GM21825 (cell line): ENCODE data around the gene BACH2.
"Not testable (repeated sequence)": the region's sequence is repeated elsewhere in the genome, so short reads cannot be mapped to it uniquely, and the experiment has no call there.

Source experiments
- ATAC-seq: cut with Tn5 transposase; IDR thresholded peaks from one replicate; pipeline ENCODE4 v1.9.1; 2021; ENCODE audit warnings: mild to moderate bottlenecking, moderate library complexity; ENCODE audit not compliant: unreplicated experiment

The BACH2 gene

DNA sequence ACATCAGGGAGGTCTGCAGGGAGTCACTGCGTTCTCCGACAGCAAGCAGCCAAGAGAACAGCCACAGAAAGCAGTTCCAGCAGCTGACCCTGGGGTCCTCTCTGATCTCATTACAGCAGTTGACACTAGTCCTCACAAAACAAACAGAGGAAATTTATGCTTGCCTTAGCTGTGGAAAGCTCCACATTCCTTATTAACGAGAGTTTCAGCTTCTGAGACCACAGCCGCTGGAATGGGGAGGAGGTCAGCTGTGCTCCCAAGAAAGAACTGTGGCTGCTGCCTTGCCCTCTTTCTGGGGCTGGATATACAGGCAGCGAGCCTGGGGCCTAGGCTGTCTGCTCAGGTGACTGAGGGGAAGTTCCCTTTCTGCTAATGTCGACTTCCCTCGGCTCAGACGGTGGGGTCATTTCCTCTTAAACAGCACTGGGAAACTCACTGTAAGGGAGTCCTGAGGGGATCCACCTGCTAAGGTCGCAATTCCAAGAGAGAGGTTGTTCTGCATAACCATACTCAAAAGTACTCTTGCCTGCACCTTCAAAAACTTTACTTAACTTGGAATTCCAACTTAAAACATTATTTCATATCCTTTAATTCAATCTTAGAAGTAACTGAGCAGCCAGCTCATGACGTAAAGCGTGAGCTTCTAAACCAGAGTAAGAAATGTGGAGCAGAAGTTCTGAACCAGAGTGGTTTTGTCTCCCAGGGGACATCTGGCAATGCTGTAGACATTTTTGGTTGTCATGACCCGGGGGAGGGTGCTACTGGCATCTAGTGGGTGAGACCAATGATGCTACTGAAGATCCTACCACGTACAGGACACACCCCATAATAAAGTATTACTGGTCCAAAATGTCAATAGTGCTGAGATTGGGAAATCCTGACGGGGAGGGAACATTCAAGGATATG is 80.3 kb downstream of the BACH2 start:
- peak; percentile 84 for ATAC-seq

DNA sequence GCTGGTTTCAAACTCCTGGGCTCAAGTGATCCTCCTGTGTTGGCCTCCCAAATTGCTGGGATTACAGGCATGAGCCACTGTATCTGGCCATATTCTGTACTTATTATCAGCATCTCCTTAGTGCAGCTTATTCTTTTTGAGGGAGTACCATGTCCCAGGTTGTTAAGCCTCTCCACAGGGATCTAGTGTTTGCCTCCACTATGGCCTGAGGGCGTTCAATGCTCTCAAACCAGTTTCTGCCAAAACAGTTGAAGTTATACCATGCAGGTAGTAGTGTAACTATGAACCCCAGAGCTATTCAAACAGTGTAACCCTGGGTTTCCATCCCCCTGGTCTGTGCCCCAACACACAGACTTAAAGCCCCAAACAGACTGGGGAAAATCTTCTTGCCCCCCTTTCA is 81.7 kb downstream of the BACH2 start:
- no peak for ATAC-seq

DNA sequence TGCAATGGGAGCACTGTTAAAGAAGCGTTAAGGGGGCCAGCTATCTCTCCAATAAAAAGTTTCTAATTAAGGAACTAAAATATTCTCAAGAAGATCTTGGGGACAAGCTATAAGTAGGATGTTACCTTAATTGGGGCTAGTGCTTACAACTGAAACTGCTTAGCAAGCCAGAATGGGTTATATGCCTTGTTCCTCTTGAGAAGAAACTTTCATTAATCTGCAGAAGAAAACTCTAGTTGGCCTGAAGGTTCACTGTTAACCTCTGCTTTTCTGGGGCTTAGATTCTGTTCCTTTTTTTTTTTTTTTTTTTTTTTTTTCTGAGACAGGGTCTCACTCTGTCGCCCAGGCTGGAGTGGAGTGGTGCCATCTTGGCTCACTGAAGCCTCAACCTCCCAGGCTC is 82.2 kb downstream of the BACH2 start:
- no peak for ATAC-seq

DNA sequence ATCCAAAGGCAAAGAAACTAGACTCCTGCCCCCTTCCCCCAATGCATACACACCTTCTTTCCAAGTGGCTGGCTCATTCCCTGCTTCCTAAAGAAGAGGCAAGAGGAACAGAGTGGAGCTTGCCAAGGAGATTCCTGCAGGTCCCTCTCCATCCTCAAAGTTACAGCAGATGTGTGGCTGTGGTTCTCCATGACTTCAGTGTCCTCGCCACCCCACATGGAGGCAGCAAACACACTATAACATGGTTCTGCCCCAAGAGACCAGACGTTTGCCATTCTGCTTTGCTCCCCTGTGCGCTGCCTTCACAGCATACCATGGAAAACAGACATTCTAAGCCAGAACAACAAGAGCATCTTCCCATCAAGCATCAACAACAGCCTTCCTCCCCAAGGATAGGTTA is 84.4 kb downstream of the BACH2 start:
- no peak for ATAC-seq

DNA sequence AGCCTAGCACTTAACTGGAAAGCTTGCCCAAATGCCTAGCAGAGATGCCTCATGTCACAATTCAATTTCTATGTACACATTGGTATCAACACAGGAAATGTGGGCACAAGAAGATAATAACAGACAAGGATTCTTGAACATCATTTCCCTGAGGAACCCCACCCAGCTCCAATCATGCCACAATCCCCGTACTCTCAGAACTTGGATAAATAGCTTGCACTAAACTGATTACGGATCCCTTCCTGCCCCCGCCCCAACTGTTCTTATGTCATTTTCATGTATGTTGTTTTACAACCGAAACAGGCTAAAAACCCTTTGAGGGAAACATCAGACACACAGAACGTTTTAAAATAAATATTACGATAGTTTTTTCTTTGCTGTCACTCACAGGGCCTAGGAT is 87.1 kb downstream of the BACH2 start:
- no peak for ATAC-seq

DNA sequence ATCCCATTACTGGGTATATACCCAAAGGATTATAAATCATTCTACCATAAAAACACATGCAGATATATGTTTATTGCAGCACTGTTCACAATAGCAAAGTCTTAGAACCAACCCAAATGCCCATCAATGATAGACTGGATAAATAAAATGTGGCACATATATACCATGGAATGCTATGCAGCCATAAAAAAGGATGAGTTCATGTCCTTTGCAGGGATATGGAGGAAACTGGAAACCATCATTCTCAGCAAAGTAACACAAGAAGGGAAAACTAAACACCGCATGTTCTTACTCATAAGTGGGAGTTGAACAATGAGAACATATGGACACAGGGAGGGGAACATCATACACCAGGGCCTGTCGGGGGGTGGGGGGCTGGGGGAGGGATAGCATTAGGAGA is 88.0 kb downstream of the BACH2 start:
- ATAC-seq, result not testable (repeated sequence)

DNA sequence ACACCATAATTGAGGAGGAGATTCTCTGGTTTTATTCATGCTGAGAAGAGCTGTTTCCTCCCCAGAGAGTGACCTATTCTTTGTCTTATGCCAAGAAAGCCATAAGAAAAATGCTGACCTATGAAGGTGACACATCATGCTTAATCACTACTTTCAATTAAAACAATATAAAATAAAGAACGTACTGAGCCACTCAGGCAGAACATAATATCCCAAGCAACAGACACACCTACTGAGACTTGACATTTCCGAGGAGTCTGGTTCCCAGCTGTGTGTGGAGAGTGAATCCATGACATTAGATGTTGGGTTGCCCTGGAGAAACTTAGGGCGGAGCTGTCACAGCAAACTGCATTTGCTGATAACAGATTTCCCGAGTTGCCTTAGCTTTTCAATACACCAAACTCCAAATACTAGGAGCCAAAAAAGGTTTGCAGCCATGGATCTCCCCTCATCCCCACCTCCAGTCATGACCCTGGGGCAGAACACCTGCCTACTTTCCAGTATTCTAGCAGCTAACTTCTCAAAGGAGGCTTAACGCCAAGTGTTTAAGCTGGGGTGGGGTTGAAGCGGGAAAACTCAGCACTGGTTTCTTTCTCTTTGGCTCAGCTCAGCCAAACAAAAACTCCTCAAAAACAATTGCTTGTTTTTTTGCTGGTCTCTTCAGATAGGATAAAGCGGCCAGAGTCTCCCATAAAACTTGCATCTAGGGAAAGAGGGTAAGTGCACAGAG is 92.2 kb downstream of the BACH2 start:
- ATAC-seq, result no peak

DNA sequence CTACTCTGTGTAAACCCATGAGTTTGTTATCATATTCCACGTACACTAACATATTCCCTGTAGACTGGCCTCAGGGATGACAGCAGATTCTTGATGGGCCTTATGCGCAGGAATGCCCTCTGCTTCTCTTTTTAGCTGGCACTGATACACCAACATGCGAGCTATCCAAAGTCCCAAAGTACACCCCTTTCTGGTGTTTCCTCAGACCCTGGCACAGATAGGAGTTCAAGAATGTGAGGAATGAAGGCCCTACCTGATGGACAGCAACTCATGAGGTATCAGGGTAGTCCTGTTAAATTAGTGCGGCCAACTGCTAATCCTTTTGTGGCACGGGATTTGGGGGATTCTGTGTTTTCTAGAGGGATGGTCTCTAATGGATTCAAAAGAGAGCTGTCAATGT is 93.0 kb downstream of the BACH2 start:
- no peak for ATAC-seq

DNA sequence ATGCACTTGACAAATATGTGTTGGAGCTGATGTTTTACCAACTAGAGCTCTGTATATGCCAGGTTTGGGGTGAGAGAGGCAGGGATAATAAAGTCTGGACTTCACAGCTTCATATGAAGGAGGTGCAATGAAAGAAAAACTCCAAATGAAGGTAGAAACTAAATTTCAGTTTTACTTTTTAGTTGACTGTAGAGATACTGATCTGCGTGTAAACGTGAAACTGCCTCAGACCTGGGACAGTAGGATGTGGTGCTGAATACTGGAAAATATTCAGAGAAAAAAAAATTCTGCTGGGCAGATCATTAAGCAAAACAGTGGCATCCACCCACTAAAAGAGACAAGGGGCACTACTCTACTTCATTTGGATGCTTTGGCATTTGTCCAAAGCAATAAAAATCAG is 94.5 kb downstream of the BACH2 start:
- ATAC-seq, result no peak

DNA sequence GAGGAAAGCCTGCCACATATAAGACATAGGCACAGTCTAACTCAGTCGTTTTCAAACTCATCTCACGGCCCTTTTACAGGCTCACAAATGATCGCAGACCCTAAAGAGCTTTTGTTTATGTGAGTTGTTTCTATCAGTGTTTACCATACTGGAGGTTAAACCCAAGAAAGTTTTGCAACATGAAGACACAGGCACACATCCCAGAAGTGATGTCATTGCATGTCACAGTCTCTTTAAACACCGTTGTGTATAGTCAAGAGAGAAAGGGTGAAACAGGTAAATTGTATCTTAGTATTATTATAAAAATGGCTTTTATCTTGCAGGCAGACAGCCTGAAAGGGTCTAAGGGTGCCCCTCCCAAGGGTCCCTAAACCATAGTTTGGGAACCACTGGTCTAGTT is 96.7 kb downstream of the BACH2 start:
- no peak for ATAC-seq

DNA sequence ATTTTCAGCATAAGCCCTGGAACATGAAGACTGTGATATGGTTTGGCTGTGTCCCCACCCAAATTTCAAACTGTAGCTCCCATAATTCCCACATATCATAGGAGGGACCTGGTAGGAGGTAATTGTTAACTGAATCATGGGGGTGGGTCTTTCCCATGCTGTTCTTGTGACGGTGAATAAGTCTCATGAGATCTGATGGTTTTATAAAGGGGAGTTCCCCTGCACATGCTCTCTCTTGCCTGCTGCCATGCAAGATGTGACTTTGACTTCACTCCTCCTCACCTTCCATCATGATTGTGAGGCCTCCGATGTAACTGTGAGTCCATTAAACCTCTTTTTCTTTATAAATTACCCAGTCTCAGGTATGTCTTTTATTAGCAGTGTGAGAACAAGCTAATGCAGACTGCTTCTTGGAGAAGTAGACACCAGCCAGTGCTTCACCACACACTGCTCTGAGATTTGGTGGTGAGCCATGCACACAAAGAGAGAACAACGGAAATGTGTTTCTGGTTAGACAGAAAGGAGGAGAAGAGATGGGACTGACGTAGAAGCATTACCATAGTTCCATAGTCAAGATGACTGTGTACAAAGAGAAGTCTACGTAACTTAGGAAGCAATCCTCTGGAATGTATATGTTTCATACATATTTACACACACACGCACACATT is 97.8 kb downstream of the BACH2 start:
- no peak for ATAC-seq

DNA sequence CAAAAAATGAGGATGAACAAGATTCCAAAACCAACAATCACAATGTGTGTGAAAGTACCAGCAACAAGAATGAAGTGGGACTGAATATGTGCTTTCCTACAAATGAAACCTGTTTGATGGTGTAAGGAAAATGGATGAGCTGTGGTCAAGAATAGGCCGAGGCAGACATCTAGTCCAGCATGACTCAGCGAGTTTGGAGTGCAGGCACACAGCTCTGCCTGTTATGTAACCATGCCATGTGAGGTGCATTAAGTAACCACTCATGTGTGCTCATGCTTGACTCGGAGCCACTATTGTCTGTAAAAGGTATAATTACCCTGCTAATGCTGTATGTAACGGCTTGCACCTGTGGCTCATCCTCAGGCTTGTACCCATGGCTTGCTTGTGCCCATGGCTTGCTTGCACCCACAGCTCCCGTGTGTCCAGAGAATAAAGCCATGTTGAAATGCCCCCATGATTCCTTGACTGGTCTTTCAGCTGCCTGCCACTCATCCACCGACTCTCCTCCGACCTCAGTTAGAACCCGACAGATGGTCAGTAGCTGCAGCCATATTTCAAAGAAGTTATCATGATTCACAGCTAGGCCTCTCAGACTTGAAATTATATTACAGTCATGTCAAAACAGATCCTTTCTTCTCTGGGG is 98.7 kb downstream of the BACH2 start:
- ATAC-seq, result no peak

DNA sequence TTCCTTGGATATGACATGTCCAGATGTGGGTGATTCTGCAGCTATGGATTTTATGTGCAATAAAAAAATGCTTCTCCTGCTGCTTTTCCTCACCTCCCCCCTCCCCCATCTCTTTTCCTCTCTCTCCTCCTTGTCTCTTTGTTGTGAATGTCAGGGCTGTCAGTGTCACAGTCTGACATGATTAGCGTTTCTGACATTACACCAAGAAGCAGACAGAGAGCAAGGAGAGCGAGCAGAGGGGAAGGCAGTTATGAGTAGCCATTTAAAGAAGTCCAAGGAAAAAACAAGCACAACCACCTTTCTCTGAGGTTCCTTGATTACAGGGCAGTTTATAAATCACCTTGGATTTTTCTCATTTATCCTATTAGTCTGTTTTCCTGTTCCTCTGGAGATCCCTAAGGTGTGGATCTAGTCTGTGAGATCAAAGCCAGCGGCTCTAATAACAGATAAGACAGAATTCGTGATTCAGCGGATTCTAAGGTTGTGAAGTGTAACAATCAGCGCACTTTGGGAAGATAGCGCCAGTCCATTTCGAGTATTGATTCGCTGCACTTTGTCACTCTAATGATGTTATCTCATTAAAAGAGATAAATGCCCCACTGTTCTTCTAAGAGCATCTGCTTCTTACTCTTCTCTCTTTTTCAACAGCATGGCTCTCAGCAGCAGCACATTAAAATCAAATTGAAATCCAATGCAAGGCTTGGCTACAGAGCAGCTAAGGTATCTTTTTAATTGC is 101.4 kb downstream of the BACH2 start:
- ATAC-seq, result no peak

DNA sequence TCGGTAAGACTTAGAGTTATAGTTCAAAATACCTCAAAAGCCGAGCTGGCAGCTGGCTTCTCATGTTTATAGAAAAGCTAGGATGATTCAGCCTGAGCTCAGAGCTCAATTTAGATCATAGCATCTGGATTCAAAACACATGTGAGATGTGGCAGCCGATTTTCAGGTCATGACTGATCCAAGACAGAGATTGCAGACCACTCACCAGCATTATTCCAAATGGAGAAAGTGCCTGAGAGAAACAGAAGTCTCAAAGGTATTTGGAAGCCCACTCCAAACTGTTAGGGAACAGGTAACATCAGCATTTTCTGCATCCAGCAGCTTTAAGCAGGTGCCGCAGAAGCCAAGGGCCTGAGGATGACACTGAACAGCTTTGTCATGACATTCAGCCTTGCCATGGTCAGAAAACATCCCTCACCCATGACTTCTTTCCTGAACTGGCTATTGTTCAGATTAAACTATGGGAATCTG is 102.2 kb downstream of the BACH2 start:
- ATAC-seq, result no peak

DNA sequence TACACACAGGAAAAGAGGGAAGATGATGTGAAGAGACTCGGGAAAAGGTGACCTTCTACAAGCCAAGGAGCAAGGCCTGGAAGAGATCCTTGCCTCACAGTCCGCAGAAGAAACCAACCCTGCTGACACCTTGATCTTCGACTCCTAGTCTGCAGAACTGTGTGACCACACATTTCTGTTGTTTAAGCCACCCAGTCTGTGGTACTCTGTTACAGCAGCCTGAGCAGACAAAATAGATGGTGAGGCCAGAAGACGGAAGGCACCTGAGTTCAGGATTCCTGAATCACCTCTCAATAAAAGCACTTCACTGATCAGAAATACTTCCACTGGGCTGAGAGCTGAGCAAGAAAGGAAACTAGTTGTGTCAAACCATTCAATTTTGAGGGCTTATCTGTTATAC is 103.3 kb downstream of the BACH2 start:
- ATAC-seq, result no peak

DNA sequence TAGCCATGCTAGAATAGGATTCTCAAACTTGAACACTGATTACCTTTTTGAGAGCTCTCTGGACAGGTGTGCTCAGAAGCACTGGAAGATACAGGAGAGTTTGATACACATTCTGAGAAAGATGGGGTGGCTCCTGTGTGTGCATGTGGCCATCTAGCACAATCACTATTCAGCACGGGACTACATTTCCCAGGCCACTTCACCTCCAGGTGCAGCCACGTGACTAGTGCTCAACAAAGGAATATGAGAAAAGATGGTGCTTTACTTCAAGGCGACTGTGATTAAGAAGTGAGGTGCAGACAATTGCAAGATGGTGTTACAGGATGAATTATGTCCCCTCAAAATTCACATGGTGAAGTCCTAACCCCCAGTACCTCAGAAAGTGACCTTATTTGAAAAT is 103.8 kb downstream of the BACH2 start:
- ATAC-seq, result no peak

DNA sequence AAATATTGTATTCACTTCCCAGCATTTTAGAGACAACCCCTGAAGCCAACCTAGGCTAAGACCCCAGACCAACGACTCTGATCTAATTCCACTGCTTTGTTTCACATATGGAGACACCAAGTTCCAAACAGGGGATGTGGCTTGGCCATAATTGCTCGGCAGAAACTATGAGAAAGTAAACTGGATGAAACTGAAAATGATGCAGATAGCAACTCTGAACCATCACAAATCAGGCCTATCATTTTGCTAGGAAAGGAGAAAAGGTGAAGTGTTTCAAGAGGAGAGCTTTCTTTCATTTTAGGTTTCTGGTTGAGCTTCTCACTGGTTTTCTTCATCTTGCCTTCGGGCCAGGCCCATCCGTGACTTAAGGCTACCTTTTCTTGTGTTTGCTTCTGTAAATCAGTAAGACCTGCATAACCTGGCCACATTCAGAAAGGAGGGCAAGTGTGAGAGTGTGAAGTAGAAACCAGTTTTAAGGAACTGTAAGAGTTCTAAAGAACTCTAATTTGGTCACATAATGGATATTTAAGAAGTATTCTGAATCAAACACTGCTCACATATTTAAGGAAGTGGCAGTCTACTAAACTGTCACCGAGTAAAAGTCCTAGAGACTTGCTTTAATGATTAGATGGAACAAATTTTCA is 105.8 kb downstream of the BACH2 start:
- ATAC-seq, result no peak

DNA sequence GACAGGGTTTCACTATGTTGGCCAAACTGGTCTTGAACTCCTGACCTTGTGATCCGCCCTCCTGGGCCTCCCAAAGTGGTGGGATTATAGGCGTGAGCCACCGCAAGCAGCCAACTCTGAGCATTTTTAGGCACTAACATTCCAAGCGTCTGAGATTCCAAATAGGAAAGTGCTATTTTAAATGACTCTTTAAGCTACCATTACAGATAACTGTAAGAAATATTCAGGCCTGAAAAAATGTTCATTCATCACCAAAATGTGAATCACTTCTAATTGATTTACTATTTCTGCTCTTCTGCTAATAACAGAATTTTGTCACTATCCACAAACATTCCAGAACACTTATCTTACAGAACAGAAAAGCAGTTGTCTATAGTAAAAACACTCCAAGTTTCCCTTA is 106.5 kb downstream of the BACH2 start:
- no peak for ATAC-seq

DNA sequence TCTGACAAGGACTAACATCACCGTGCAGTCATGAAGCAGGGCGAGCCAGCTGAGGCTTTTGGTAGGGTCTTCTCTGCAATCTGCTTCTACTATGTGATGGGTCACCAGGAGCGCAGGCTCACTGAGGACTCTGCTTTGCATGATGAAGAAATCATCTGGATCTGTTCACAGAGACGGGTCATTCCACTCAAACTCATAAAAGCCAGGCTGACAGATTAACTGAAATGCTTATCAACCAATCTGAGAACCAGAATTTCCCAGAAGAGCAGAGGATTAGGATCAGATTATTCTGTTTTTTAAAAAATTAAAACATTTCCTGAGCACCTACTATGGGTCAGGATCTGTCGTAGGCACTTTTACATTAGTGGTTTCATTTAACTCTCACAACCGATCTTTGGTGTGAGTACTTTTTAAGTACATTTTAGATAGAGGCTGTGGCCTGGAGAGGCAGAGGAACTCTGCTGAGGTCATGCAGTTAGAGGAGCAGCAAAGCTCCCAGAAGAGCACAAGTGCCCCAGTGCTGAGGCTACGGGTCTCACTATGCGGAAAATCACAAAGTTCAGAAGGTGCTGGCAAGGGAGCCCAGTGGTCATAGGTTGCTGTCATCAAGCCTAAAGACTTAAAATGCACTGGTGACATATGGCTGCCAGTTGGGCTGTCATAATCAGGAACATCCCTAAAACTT is 109.1 kb downstream of the BACH2 start:
- no peak for ATAC-seq
